CD14-positive monocyte (primary cell): ENCODE results near the gene SLC1A3. TPM values are rescaled to one million over a fixed set of nuclear protein-coding genes. Genes with fewer than 3 reads are reported as not detected.

Experiments
- DNase-seq, 3 donors: peaks; one replicate each; pipeline ENCODE4 v3.0.0-alpha.2; 2011 to 2022
- H2AFZ ChIP-seq: 2 replicates; pipeline ENCODE4 v1.6.0; 2012; ENCODE audit warnings: mild to moderate bottlenecking, low read depth, low read length, inconsistent platforms; ENCODE audit not compliant: insufficient read depth, poor library complexity, severe bottlenecking
- H3K27ac ChIP-seq, 2 donors: 1 replicate in 1 of 2; 2 replicates in 1 of 2; pipeline ENCODE4 v1.5.1; 2012 to 2013; ENCODE audit warnings: low read length in 2 of 2, control low read depth in 1 of 2, inconsistent platforms in 1 of 2, low read depth in 1 of 2, mild to moderate bottlenecking in 1 of 2
- H3K27me3 ChIP-seq, 2 donors: one replicate each; pipeline versions ENCODE4 v1.6.0 to v1.6.1; 2011 to 2013; ENCODE audit warnings: low read length in 2 of 2; ENCODE audit not compliant: control insufficient read depth in 2 of 2, insufficient read depth in 2 of 2
- H3K36me3 ChIP-seq, 2 donors: replicated peaks in 1 of 2; 1 replicate in 1 of 2; 2 replicates in 1 of 2; pipeline versions ENCODE4 v1.5.1 to v1.6.1; 2012 to 2013; ENCODE audit warnings: low read length in 2 of 2, control low read depth in 1 of 2, inconsistent platforms in 1 of 2, mild to moderate bottlenecking in 1 of 2; ENCODE audit not compliant: insufficient read depth in 2 of 2, control insufficient read depth in 1 of 2
- H3K4me1 ChIP-seq, 2 donors: 1 replicate in 1 of 2; 2 replicates in 1 of 2; pipeline versions ENCODE4 v1.5.1 to v1.6.1; 2012 to 2013; ENCODE audit warnings: low read length in 2 of 2, control low read depth in 1 of 2, inconsistent platforms in 1 of 2, mild to moderate bottlenecking in 1 of 2, moderate library complexity in 1 of 2; ENCODE audit not compliant: insufficient read depth in 2 of 2, control insufficient read depth in 1 of 2
- H3K4me2 ChIP-seq: replicated peaks from 2 replicates; pipeline ENCODE3; 2012; ENCODE audit warnings: low read length, moderate library complexity, mild to moderate bottlenecking; ENCODE audit not compliant: poor library complexity, severe bottlenecking; ENCODE audit errors: extremely low read depth
- H3K4me3 ChIP-seq, 3 experiments: fragments of 200-600 bp in 1 of 3; sonication (generic) in 1 of 3; replicated peaks in 1 of 3; 1 replicate in 2 of 3; 2 replicates in 1 of 3; pipeline ENCODE4 v1.5.1; 2011 to 2013; ENCODE audit warnings: low read length in 3 of 3, mild to moderate bottlenecking in 3 of 3, control low read depth in 2 of 3, low read depth in 2 of 3, inconsistent platforms in 1 of 3, moderate library complexity in 1 of 3
- H3K79me2 ChIP-seq: 2 replicates; pipeline ENCODE4 v1.6.0; 2012; ENCODE audit warnings: mild to moderate bottlenecking, control low read depth, inconsistent platforms, low read length, moderate library complexity; ENCODE audit not compliant: insufficient read depth
- H3K9ac ChIP-seq: 2 replicates; pipeline ENCODE4 v1.6.0; 2017; ENCODE audit warnings: low read length, mild to moderate bottlenecking; ENCODE audit not compliant: insufficient read depth, poor library complexity, severe bottlenecking
- H3K9me3 ChIP-seq, 2 donors: replicated peaks in 1 of 2; 1 replicate in 1 of 2; 2 replicates in 1 of 2; pipeline versions ENCODE4 v1.5.1 to v1.6.1; 2012 to 2013; ENCODE audit warnings: low read length in 2 of 2, control low read depth in 1 of 2; ENCODE audit not compliant: control insufficient read depth in 1 of 2, insufficient read depth in 1 of 2
- H4K20me1 ChIP-seq: 2 replicates; pipeline ENCODE4 v1.6.0; 2012; ENCODE audit warnings: mild to moderate bottlenecking, low read length, control low read depth, moderate library complexity; ENCODE audit not compliant: insufficient read depth
- H3K27ac Mint-ChIP-seq, 7 donors: one replicate each; pipeline ENCODE4 v1.8.0; 2020; ENCODE audit warnings: mild to moderate bottlenecking in 7 of 7, mixed read lengths in 7 of 7, moderate library complexity in 6 of 7, inconsistent platforms in 2 of 7
- H3K27me3 Mint-ChIP-seq, 3 donors: one replicate each; pipeline ENCODE4 v1.8.0; 2021 to 2022; ENCODE audit warnings: low read depth in 3 of 3, mild to moderate bottlenecking in 3 of 3, mixed read lengths in 3 of 3, moderate library complexity in 3 of 3, inconsistent platforms in 1 of 3
- H3K36me3 Mint-ChIP-seq, 2 donors: one replicate each; pipeline ENCODE4 v1.8.0; 2020; ENCODE audit warnings: mixed read lengths in 2 of 2, inconsistent platforms in 1 of 2, mild to moderate bottlenecking in 1 of 2
- H3K4me1 Mint-ChIP-seq: one replicate; pipeline ENCODE4 v1.8.0; 2020; ENCODE audit warnings: mild to moderate bottlenecking, mixed read lengths
- H3K4me3 Mint-ChIP-seq, 2 donors: one replicate each; pipeline ENCODE4 v1.8.0; 2020; ENCODE audit warnings: mild to moderate bottlenecking in 2 of 2, mixed read lengths in 2 of 2, moderate library complexity in 1 of 2
- H3K9me3 Mint-ChIP-seq, 7 donors: one replicate each; pipeline ENCODE4 v1.8.0; 2020 to 2022; ENCODE audit warnings: mixed read lengths in 7 of 7, mild to moderate bottlenecking in 6 of 7, moderate library complexity in 6 of 7, inconsistent platforms in 2 of 7
- CTCF ChIP-seq: fragments of 200-600 bp; IDR thresholded peaks from one replicate; pipeline ENCODE4 v1.8.0; 2022; ENCODE audit warnings: antibody characterized with exemption, mild to moderate bottlenecking
- WGBS: methylation state at CpG from one replicate; pipeline ENCODE4 v1.1.5; 2013; ENCODE audit warnings: missing lambda C conversion rate; ENCODE audit not compliant: insufficient coverage; 5-methylcytosine and 5-hydroxymethylcytosine counted together
- intact Hi-C, 2 donors: fragments of 100-400 bp; cut with micrococcal nuclease; formaldehyde crosslinking; loops; one replicate each; pipeline versions ENCODE4 v1.15.0 to v1.15.1; 2023
- polyA plus RNA-seq, 3 donors: library from polyadenylated mRNA; depleted of rRNA in 1 of 3; unstranded in 2 of 3; stranded (reverse) in 1 of 3; fragments of 300-500 nt in 2 of 3; fragments of >200 nt in 1 of 3; fragmentation: Illumina TruSeq in 2 of 3; gene quantifications; 1 replicate in 2 of 3; 2 replicates in 1 of 3; pipeline ENCODE4 v1.2.3, GENCODE V29; 2012 to 2021

SLC1A3 gene
- polyA plus RNA-seq, 3 donors, result 1.2 to 3.3 (median 1.3) TPM

DNA sequence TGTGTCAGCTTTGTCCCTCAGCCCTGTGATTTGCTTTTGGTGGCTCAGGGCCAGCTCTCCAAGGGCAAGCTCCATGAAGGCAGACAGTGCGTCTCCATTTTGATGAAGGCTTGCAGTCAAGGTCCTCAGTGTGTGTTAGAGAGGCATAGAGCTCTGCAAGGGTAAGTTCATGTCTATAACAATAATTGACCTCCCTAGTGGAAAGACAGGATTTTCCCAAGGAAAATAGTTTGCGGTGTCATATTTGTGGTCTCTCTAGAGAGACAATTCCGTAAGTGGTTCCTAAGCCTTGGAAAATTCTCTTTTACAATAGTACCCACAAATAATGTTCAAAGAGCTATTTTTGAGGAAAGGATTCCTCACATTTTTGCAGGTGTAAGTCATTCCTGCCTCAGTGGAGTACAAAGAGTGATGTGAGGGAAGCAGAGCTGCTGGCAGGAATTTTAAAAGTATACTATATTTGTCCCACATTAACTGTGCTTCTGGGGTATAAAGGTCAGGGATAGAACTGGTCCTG, 40.2 kb downstream of the SLC1A3 start:
- Histone ChIP-seq H3K27me3 (no peaks in the 10 kb centered on the region), H3K79me2 (no peaks in the 10 kb centered on the region), H3K4me1 (no peaks in the 10 kb centered on the region), H3K9ac (no peak overlapping the region), H3K4me2 (no peak overlapping the region), H3K27ac (no peak overlapping the region), H2AFZ (no peak overlapping the region), H3K9me3 (no peaks in the 10 kb centered on the region), H3K36me3 (peaks cover 0 to 16% of the 10 kb centered on the region in 2 donors), H4K20me1 (no peaks in the 10 kb centered on the region), H3K4me3 (no peak overlapping the region)
- Mint-ChIP-seq H3K4me1 (no peaks in the 10 kb centered on the region), H3K27ac (no peak overlapping the region), H3K27me3 (peaks cover 0 to 2% (median under 1%) of the 10 kb centered on the region in 3 donors), H3K4me3 (no peak overlapping the region), H3K9me3 (peaks cover 0 to 3% (median 0%) of the 10 kb centered on the region in 7 donors), H3K36me3 (peaks cover 23 to 31% of the 10 kb centered on the region in 2 donors)
- DNase-seq, result no peak
- intact Hi-C loops, result no loop called here
- TF ChIP-seq CTCF, result no peak
- no CpG with 5 or more reads among the region's 3 CpGs for WGBS

DNA sequence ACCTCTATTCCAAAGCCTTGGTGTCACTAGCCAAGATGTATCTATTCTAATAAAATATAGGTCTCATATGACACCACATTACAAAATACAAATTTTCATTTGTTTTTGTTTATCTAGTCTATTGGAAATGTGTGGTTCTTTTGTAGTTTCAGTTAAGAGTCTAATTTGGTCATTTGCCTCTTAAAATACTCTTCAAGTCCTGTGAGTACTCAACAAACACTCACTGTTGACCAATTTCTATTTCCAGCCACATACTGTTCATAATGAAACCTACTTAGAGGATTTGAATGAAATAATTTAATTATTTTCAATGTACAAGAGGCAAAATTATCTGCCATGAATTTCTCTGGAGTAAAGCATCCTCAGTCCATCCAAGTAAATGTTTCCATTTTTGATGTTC, 40.6 kb downstream of the SLC1A3 start:
- no peak overlapping the region for H3K4me3 Mint-ChIP-seq
- peaks cover 24 to 34% of the 10 kb centered on the region in 2 donors for H3K36me3 Mint-ChIP-seq
- no peaks in the 10 kb centered on the region for H4K20me1 ChIP-seq
- intact Hi-C loops, result no loop called here
- H3K4me1 ChIP-seq, result no peaks in the 10 kb centered on the region
- no peak overlapping the region for H3K4me3 ChIP-seq
- H3K4me1 Mint-ChIP-seq, result no peaks in the 10 kb centered on the region
- H2AFZ ChIP-seq, result no peak overlapping the region
- TF ChIP-seq CTCF, result no peak
- H3K79me2 ChIP-seq, result no peaks in the 10 kb centered on the region
- no peak overlapping the region for H3K27ac ChIP-seq
- no peaks in the 10 kb centered on the region for H3K9me3 ChIP-seq
- H3K27ac Mint-ChIP-seq, result no peak overlapping the region
- peaks cover 0 to 20% of the 10 kb centered on the region in 2 donors for H3K36me3 ChIP-seq
- H3K9ac ChIP-seq, result no peak overlapping the region
- peaks cover 0 to 3% (median 0%) of the 10 kb centered on the region in 7 donors for H3K9me3 Mint-ChIP-seq
- no peaks in the 10 kb centered on the region for H3K27me3 ChIP-seq
- DNase-seq, result no peak
- no peak overlapping the region for H3K4me2 ChIP-seq
- H3K27me3 Mint-ChIP-seq, result peaks cover 0 to 2% (median 1%) of the 10 kb centered on the region in 3 donors
